Activated CD4-positive, alpha-beta T cell treated with anti-CD3 and anti-CD28 coated beads for 36 hours (primary cell): Measurements from ENCODE around the gene C10orf143. TPM values are rescaled to one million over a fixed set of nuclear protein-coding genes. Genes with fewer than 3 reads are reported as not detected.
"Not testable (repeated sequence)": the region's sequence is repeated elsewhere in the genome, so short reads cannot be mapped to it uniquely, and the experiment has no call there.

ENCODE experiments used
- ATAC-seq: fragments of 200-7000 bp; cut with Tn5 transposase; one replicate; pipeline ENCODE4 v1.10.0; 2021; ENCODE audit warnings: mild to moderate bottlenecking, moderate library complexity
- CTCF ChIA-PET: fragments of 350-600 bp; sonication (Branson Sonifier 250); formaldehyde crosslinking; loops from one replicate; lab custom pipeline; 2021; ENCODE audit warnings: antibody characterized with exemption; lab: Charles Lee
- POLR2A ChIA-PET: fragments of 350-600 bp; sonication (Branson Sonifier 250); formaldehyde crosslinking; loops from one replicate; lab custom pipeline; 2021; ENCODE audit warnings: antibody characterized with exemption, inconsistent platforms; lab: Charles Lee
- DNase-seq: peaks from one replicate; pipeline ENCODE4 v3.0.0-alpha.2; 2020
- H3K27ac Mint-ChIP-seq: one replicate; pipeline ENCODE4 v1.8.0; 2021; ENCODE audit warnings: mixed read lengths
- H3K27me3 Mint-ChIP-seq: one replicate; pipeline ENCODE4 v1.8.0; 2021; ENCODE audit warnings: mixed read lengths
- H3K36me3 Mint-ChIP-seq: one replicate; pipeline ENCODE4 v1.8.0; 2021; ENCODE audit warnings: low read depth, mixed read lengths
- H3K4me1 Mint-ChIP-seq: one replicate; pipeline ENCODE4 v1.8.0; 2021; ENCODE audit warnings: mixed read lengths
- H3K4me3 Mint-ChIP-seq: one replicate; pipeline ENCODE4 v1.8.0; 2021; ENCODE audit warnings: mild to moderate bottlenecking, moderate library complexity, mixed read lengths
- H3K9me3 Mint-ChIP-seq: one replicate; pipeline ENCODE4 v1.8.0; 2021; ENCODE audit warnings: low read depth, mixed read lengths
- intact Hi-C, 2 experiments: fragments of 100-400 bp; cut with DNase I in 1 of 2; cut with micrococcal nuclease in 1 of 2; formaldehyde crosslinking; loops; one replicate each; pipeline versions ENCODE4 v1.14.2 to v1.15.1; 2022 to 2024; cut with DNase I, micrococcal nuclease
- total RNA-seq, 2 experiments: library from RNA; stranded (reverse); gene quantifications; one replicate each; pipeline ENCODE4 v1.2.3, GENCODE V29; 2021

C10orf143 gene
- total RNA-seq, 2 experiments from 2014 or later, result 4.0 to 5.4 TPM

GRCh38 chr10:130036296-130037065 lies 74.1 kb downstream of the C10orf143 start:
- no peak for ATAC-seq
- Mint-ChIP-seq H3K4me3 (no peak overlapping the region), H3K36me3 (no peaks in the 10 kb centered on the region), H3K27me3 (no peaks in the 10 kb centered on the region), H3K4me1 (no peaks in the 10 kb centered on the region), H3K9me3 (no peaks in the 10 kb centered on the region), H3K27ac (no peak overlapping the region)
- intact Hi-C loops, result no loop called here
- ChIA-PET POLR2A (no interaction called here), CTCF (no interaction called here)
- no peak for DNase-seq

GRCh38 chr10:130029209-130029608 lies 81.4 kb downstream of the C10orf143 start:
- DNase-seq (no peak), ATAC-seq (no peak)
- ChIA-PET CTCF (no interaction called here), POLR2A (no interaction called here)
- H3K4me3 Mint-ChIP-seq, result no peak overlapping the region
- no peaks in the 10 kb centered on the region for H3K9me3 Mint-ChIP-seq
- H3K36me3 Mint-ChIP-seq, result no peaks in the 10 kb centered on the region
- intact Hi-C loops, result no loop called here
- no peak overlapping the region for H3K27ac Mint-ChIP-seq
- no peaks in the 10 kb centered on the region for H3K4me1 Mint-ChIP-seq
- no peaks in the 10 kb centered on the region for H3K27me3 Mint-ChIP-seq

GRCh38 chr10:130028465-130028819 lies 82.2 kb downstream of the C10orf143 start:
- H3K36me3 Mint-ChIP-seq, result no peaks in the 10 kb centered on the region
- intact Hi-C loops, result no loop called here
- H3K4me1 Mint-ChIP-seq, result no peaks in the 10 kb centered on the region
- no peak overlapping the region for H3K27ac Mint-ChIP-seq
- ChIA-PET POLR2A (no interaction called here), CTCF (interaction anchor here (0.7 kb wide), 1 partner anchor 12 kb away, joined by 3 read pairs; no protein-coding TSS in a partner anchor)
- no peak for ATAC-seq
- DNase-seq, result no peak
- no peaks in the 10 kb centered on the region for H3K9me3 Mint-ChIP-seq
- H3K27me3 Mint-ChIP-seq, result no peaks in the 10 kb centered on the region
- no peak overlapping the region for H3K4me3 Mint-ChIP-seq

GRCh38 chr10:130027716-130028464 lies 82.7 kb downstream of the C10orf143 start:
- intact Hi-C loops, result no loop called here
- Mint-ChIP-seq H3K9me3 (no peaks in the 10 kb centered on the region), H3K27me3 (no peaks in the 10 kb centered on the region), H3K4me3 (no peak overlapping the region), H3K27ac (no peak overlapping the region), H3K36me3 (no peaks in the 10 kb centered on the region), H3K4me1 (no peaks in the 10 kb centered on the region)
- ChIA-PET CTCF (interaction anchor here (0.7 kb wide), 1 partner anchor 13 kb away, joined by 3 read pairs; no protein-coding TSS in a partner anchor), POLR2A (no interaction called here)
- DNase-seq (no peak), ATAC-seq (no peak)

- no peak overlapping the region for H3K4me3 Mint-ChIP-seq
- POLR2A ChIA-PET, result no interaction called here
- H3K27ac Mint-ChIP-seq, result no peak overlapping the region
- H3K9me3 Mint-ChIP-seq, result no peaks in the 10 kb centered on the region
- no peak for DNase-seq
- no peaks in the 10 kb centered on the region for H3K27me3 Mint-ChIP-seq
- intact Hi-C loops, result no loop called here
- H3K36me3 Mint-ChIP-seq, result no peaks in the 10 kb centered on the region
- CTCF ChIA-PET, result no interaction called here
- H3K4me1 Mint-ChIP-seq, result no peaks in the 10 kb centered on the region
- no peak for ATAC-seq
These were observed 83.8 kb downstream of the C10orf143 start for GRCh38 chr10:130026670-130027456.

- intact Hi-C loops, result no loop called here
- Mint-ChIP-seq H3K27ac (no peak overlapping the region), H3K4me1 (no peaks in the 10 kb centered on the region), H3K27me3 (no peaks in the 10 kb centered on the region), H3K9me3 (no peaks in the 10 kb centered on the region), H3K4me3 (no peak overlapping the region), H3K36me3 (no peaks in the 10 kb centered on the region)
- ChIA-PET POLR2A (no interaction called here), CTCF (no interaction called here)
- DNase-seq (no peak), ATAC-seq (no peak)
These were observed 84.7 kb downstream of the C10orf143 start for GRCh38 chr10:130025811-130026485.

- ChIA-PET POLR2A (no interaction called here), CTCF (no interaction called here)
- Mint-ChIP-seq H3K27ac (no peak overlapping the region), H3K4me3 (no peak overlapping the region), H3K36me3 (no peaks in the 10 kb centered on the region), H3K27me3 (no peaks in the 10 kb centered on the region), H3K9me3 (no peaks in the 10 kb centered on the region), H3K4me1 (no peaks in the 10 kb centered on the region)
- DNase-seq, result no peak
- intact Hi-C loops, result no loop called here
- no peak for ATAC-seq
These were observed 85.3 kb downstream of the C10orf143 start for GRCh38 chr10:130025326-130025725.

- CTCF ChIA-PET, result no interaction called here
- no peaks in the 10 kb centered on the region for H3K4me1 Mint-ChIP-seq
- DNase-seq, result no peak
- no peaks in the 10 kb centered on the region for H3K9me3 Mint-ChIP-seq
- no peaks in the 10 kb centered on the region for H3K27me3 Mint-ChIP-seq
- H3K27ac Mint-ChIP-seq, result no peak overlapping the region
- POLR2A ChIA-PET, result no interaction called here
- H3K4me3 Mint-ChIP-seq, result no peak overlapping the region
- no peaks in the 10 kb centered on the region for H3K36me3 Mint-ChIP-seq
- ATAC-seq, result no peak
- intact Hi-C loops, result no loop called here
These were observed 85.8 kb downstream of the C10orf143 start for GRCh38 chr10:130024779-130025325.

- ATAC-seq, POLR2A ChIA-PET, H3K27ac Mint-ChIP-seq, H3K27me3 Mint-ChIP-seq, CTCF ChIA-PET, H3K4me3 Mint-ChIP-seq, intact Hi-C loops, H3K36me3 Mint-ChIP-seq, H3K9me3 Mint-ChIP-seq, H3K4me1 Mint-ChIP-seq, DNase-seq: not testable (repeated sequence)
These were observed 86.3 kb downstream of the C10orf143 start for GRCh38 chr10:130024326-130024725.

GRCh38 chr10:130023454-130024230 lies 87.0 kb downstream of the C10orf143 start:
- Mint-ChIP-seq H3K4me1 (no peaks in the 10 kb centered on the region), H3K27me3 (no peaks in the 10 kb centered on the region), H3K36me3 (no peaks in the 10 kb centered on the region), H3K4me3 (no peak overlapping the region), H3K9me3 (no peaks in the 10 kb centered on the region), H3K27ac (no peak overlapping the region)
- intact Hi-C loops, result no loop called here
- ChIA-PET CTCF (interaction anchor here (0.7 kb wide), 1 partner anchor 24 kb away, joined by 5 read pairs; no protein-coding TSS in a partner anchor), POLR2A (no interaction called here)
- ATAC-seq (no peak), DNase-seq (no peak)
